ENCODE measurements around the gene IFNG-AS1.

The IFNG-AS1 gene

GRCh38 chr12:67968725-67969124 is 20.5 kb upstream of the IFNG-AS1 start:
- H3K27ac ChIP-seq (ENCODE audit: low read length) = no peak overlapping the region
- H3K27me3 ChIP-seq (ENCODE audit: insufficient read depth, low read length) = no peaks in the 10 kb centered on the region
- H3K9ac ChIP-seq (ENCODE audit: low read depth, low read length) = no peak overlapping the region
- H3K9me3 ChIP-seq (ENCODE audit: insufficient read depth, low read depth, low read length) = no peaks in the 10 kb centered on the region
- H3K4me3 ChIP-seq (ENCODE audit: low read length) = no peak overlapping the region
- H3K36me3 ChIP-seq (ENCODE audit: insufficient read depth, low read depth, low read length) = no peaks in the 10 kb centered on the region
- no peaks in the 10 kb centered on the region for H3K4me1 ChIP-seq (ENCODE audit: insufficient read depth, low read length)

- H3K4me3 ChIP-seq (ENCODE audit: low read length) = no peak overlapping the region
- no peaks in the 10 kb centered on the region for H3K27me3 ChIP-seq (ENCODE audit: insufficient read depth, low read length)
Measured at GRCh38 chr12:67969134-67969802, 20.0 kb upstream of the IFNG-AS1 start.

GRCh38 chr12:67977668-67978067 is 11.6 kb upstream of the IFNG-AS1 start:
- H3K36me3 ChIP-seq (ENCODE audit: insufficient read depth, low read depth, low read length) = no peaks in the 10 kb centered on the region
- H3K27ac ChIP-seq (ENCODE audit: low read length) = no peak overlapping the region
- H3K4me1 ChIP-seq (ENCODE audit: insufficient read depth, low read length) = no peaks in the 10 kb centered on the region
- no peak overlapping the region for H3K4me3 ChIP-seq (ENCODE audit: low read length)
- no peak overlapping the region for H3K9ac ChIP-seq (ENCODE audit: low read depth, low read length)
- H3K9me3 ChIP-seq (ENCODE audit: insufficient read depth, low read depth, low read length) = no peaks in the 10 kb centered on the region
- H3K27me3 ChIP-seq (ENCODE audit: insufficient read depth, low read length) = no peaks in the 10 kb centered on the region

More at GRCh38 chr12:67969134-67969802, 20.0 kb upstream of the IFNG-AS1 start:
- H3K9me3 ChIP-seq (ENCODE audit: insufficient read depth, low read depth, low read length) = no peaks in the 10 kb centered on the region
- no peak overlapping the region for H3K9ac ChIP-seq (ENCODE audit: low read depth, low read length)
- H3K4me1 ChIP-seq (ENCODE audit: insufficient read depth, low read length) = no peaks in the 10 kb centered on the region
- H3K27ac ChIP-seq (ENCODE audit: low read length) = no peak overlapping the region
- no peaks in the 10 kb centered on the region for H3K36me3 ChIP-seq (ENCODE audit: insufficient read depth, low read depth, low read length)

GRCh38 chr12:67980391-67980790 is 8.9 kb upstream of the IFNG-AS1 start:
- Histone ChIP-seq H3K9me3 (ENCODE audit: insufficient read depth, low read depth, low read length) (no peaks in the 10 kb centered on the region), H3K4me3 (ENCODE audit: low read length) (no peak overlapping the region), H3K4me1 (ENCODE audit: insufficient read depth, low read length) (no peaks in the 10 kb centered on the region), H3K27me3 (ENCODE audit: insufficient read depth, low read length) (no peaks in the 10 kb centered on the region), H3K36me3 (ENCODE audit: insufficient read depth, low read depth, low read length) (no peaks in the 10 kb centered on the region), H3K27ac (ENCODE audit: low read length) (no peak overlapping the region), H3K9ac (ENCODE audit: low read depth, low read length) (no peak overlapping the region)

GRCh38 chr12:67981287-67982162 is 7.7 kb upstream of the IFNG-AS1 start:
- Histone ChIP-seq H3K27me3 (ENCODE audit: insufficient read depth, low read length) (no peaks in the 10 kb centered on the region), H3K9ac (ENCODE audit: low read depth, low read length) (no peak overlapping the region), H3K4me1 (ENCODE audit: insufficient read depth, low read length) (no peaks in the 10 kb centered on the region), H3K36me3 (ENCODE audit: insufficient read depth, low read depth, low read length) (no peaks in the 10 kb centered on the region), H3K9me3 (ENCODE audit: insufficient read depth, low read depth, low read length) (no peaks in the 10 kb centered on the region), H3K27ac (ENCODE audit: low read length) (no peak overlapping the region), H3K4me3 (ENCODE audit: low read length) (no peak overlapping the region)

- Histone ChIP-seq H3K4me1 (ENCODE audit: insufficient read depth, low read length) (no peaks in the 10 kb centered on the region), H3K4me3 (ENCODE audit: low read length) (no peak overlapping the region), H3K27ac (ENCODE audit: low read length) (no peak overlapping the region), H3K36me3 (ENCODE audit: insufficient read depth, low read depth, low read length) (no peaks in the 10 kb centered on the region), H3K27me3 (ENCODE audit: insufficient read depth, low read length) (no peaks in the 10 kb centered on the region), H3K9me3 (ENCODE audit: insufficient read depth, low read depth, low read length) (no peaks in the 10 kb centered on the region), H3K9ac (ENCODE audit: low read depth, low read length) (no peak overlapping the region)
Measured at GRCh38 chr12:67982164-67982563, 7.1 kb upstream of the IFNG-AS1 start.

- no peaks in the 10 kb centered on the region; the same call in 1 of the 2 replicates for H3K9me3 ChIP-seq (ENCODE audit: insufficient read depth, low read depth, low read length)
- H3K4me3 ChIP-seq (ENCODE audit: low read length) = no peak overlapping the region
Measured at GRCh38 chr12:67986632-67987031, 2.6 kb upstream of the IFNG-AS1 start.

GRCh38 chr12:67988601-67989021 is 636 bp upstream of the IFNG-AS1 start:
- H3K9ac ChIP-seq (ENCODE audit: low read depth, low read length) = no peak overlapping the region
- H3K4me3 ChIP-seq (ENCODE audit: low read length) = no peak overlapping the region
- no peaks in the 10 kb centered on the region for H3K36me3 ChIP-seq (ENCODE audit: insufficient read depth, low read depth, low read length)
- no peaks in the 10 kb centered on the region for H3K27me3 ChIP-seq (ENCODE audit: insufficient read depth, low read length)
- no peaks in the 10 kb centered on the region for H3K4me1 ChIP-seq (ENCODE audit: insufficient read depth, low read length)
- H3K9me3 ChIP-seq (ENCODE audit: insufficient read depth, low read depth, low read length) = no peaks in the 10 kb centered on the region; the same call in 1 of the 2 replicates
- no peak overlapping the region for H3K27ac ChIP-seq (ENCODE audit: low read length)

More at GRCh38 chr12:67986632-67987031, 2.6 kb upstream of the IFNG-AS1 start:
- Histone ChIP-seq H3K4me1 (ENCODE audit: insufficient read depth, low read length) (no peaks in the 10 kb centered on the region), H3K27me3 (ENCODE audit: insufficient read depth, low read length) (no peaks in the 10 kb centered on the region), H3K36me3 (ENCODE audit: insufficient read depth, low read depth, low read length) (no peaks in the 10 kb centered on the region), H3K9ac (ENCODE audit: low read depth, low read length) (no peak overlapping the region), H3K27ac (ENCODE audit: low read length) (no peak overlapping the region)

- no peak overlapping the region for H3K4me3 ChIP-seq (ENCODE audit: low read length)
- no peak overlapping the region for H3K9ac ChIP-seq (ENCODE audit: low read depth, low read length)
- H3K27me3 ChIP-seq (ENCODE audit: insufficient read depth, low read length) = no peaks in the 10 kb centered on the region
- H3K9me3 ChIP-seq (ENCODE audit: insufficient read depth, low read depth, low read length) = no peaks in the 10 kb centered on the region; the same call in 1 of the 2 replicates
- H3K27ac ChIP-seq (ENCODE audit: low read length) = no peak overlapping the region
- no peaks in the 10 kb centered on the region for H3K4me1 ChIP-seq (ENCODE audit: insufficient read depth, low read length)
- no peaks in the 10 kb centered on the region for H3K36me3 ChIP-seq (ENCODE audit: insufficient read depth, low read depth, low read length)
Measured at GRCh38 chr12:67991158-67991557, 1.9 kb downstream of the IFNG-AS1 start.

- Histone ChIP-seq H3K4me3 (ENCODE audit: low read length) (no peak overlapping the region), H3K27me3 (ENCODE audit: insufficient read depth, low read length) (no peaks in the 10 kb centered on the region), H3K36me3 (ENCODE audit: insufficient read depth, low read depth, low read length) (no peaks in the 10 kb centered on the region), H3K27ac (ENCODE audit: low read length) (no peak overlapping the region), H3K9ac (ENCODE audit: low read depth, low read length) (no peak overlapping the region), H3K4me1 (ENCODE audit: insufficient read depth, low read length) (no peaks in the 10 kb centered on the region), H3K9me3 (ENCODE audit: insufficient read depth, low read depth, low read length) (no peaks in the 10 kb centered on the region; the same call in 1 of the 2 replicates)
Measured at GRCh38 chr12:67993143-67993542, 3.9 kb downstream of the IFNG-AS1 start.

GRCh38 chr12:67994046-67994445 is 4.8 kb downstream of the IFNG-AS1 start:
- no peak overlapping the region for H3K9ac ChIP-seq (ENCODE audit: low read depth, low read length)
- no peaks in the 10 kb centered on the region for H3K27me3 ChIP-seq (ENCODE audit: insufficient read depth, low read length)
- H3K27ac ChIP-seq (ENCODE audit: low read length) = no peak overlapping the region
- no peak overlapping the region for H3K4me3 ChIP-seq (ENCODE audit: low read length)
- H3K4me1 ChIP-seq (ENCODE audit: insufficient read depth, low read length) = no peaks in the 10 kb centered on the region
- no peaks in the 10 kb centered on the region for H3K36me3 ChIP-seq (ENCODE audit: insufficient read depth, low read depth, low read length)
- H3K9me3 ChIP-seq (ENCODE audit: insufficient read depth, low read depth, low read length) = no peaks in the 10 kb centered on the region

- H3K36me3 ChIP-seq (ENCODE audit: insufficient read depth, low read depth, low read length) = no peaks in the 10 kb centered on the region
- H3K4me1 ChIP-seq (ENCODE audit: insufficient read depth, low read length) = no peaks in the 10 kb centered on the region
- H3K4me3 ChIP-seq (ENCODE audit: low read length) = no peak overlapping the region
- H3K9me3 ChIP-seq (ENCODE audit: insufficient read depth, low read depth, low read length) = no peaks in the 10 kb centered on the region
- H3K9ac ChIP-seq (ENCODE audit: low read depth, low read length) = no peak overlapping the region
- H3K27me3 ChIP-seq (ENCODE audit: insufficient read depth, low read length) = no peaks in the 10 kb centered on the region
- no peak overlapping the region for H3K27ac ChIP-seq (ENCODE audit: low read length)
Measured at GRCh38 chr12:67996347-67996746, 7.1 kb downstream of the IFNG-AS1 start.
